Stimulated activated CD4-positive, alpha-beta T cell treated with anti-CD3 and anti-CD28 coated beads, Interleukin-15, amount 100 ng/mL, for 24 hours (primary cell): ENCODE results near the gene FAM13A.

Experiments
- DNase-seq: peaks from one replicate; pipeline ENCODE4 v3.0.0-alpha.2; 2020

The FAM13A gene

DNA sequence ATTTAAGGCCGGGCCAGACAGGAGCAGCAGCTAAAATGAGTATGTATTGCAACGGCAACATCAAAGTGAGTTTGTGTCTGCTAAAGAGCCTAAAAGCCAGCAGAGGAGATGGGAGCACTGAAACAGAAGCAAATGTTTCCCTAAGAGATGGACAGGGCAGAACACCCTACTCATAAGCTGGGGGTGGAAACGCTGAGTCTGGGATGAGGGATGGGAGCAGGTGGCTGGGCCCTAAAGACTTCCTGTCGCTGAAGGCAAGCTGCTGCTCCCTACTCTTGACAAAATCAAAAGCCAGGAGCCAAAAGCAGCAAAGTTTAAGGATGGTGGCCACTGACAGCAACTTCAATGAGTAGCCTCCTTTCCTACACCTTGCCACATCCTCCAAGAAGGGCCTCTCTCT is 318.8 kb downstream of the FAM13A start:
- DNase-seq = no peak

GRCh38 chr4:88737307-88737941 is 319.6 kb downstream of the FAM13A start:
- DNase-seq = peak; percentile 18

GRCh38 chr4:88736264-88736663 is 320.7 kb downstream of the FAM13A start:
- DNase-seq = no peak

- no peak for DNase-seq
Measured at GRCh38 chr4:88735564-88735963, 321.4 kb downstream of the FAM13A start.

- no peak for DNase-seq
Measured at GRCh38 chr4:88734403-88734949, 322.5 kb downstream of the FAM13A start.

- DNase-seq = no peak
Measured at GRCh38 chr4:88732714-88733368, 324.1 kb downstream of the FAM13A start.

DNA sequence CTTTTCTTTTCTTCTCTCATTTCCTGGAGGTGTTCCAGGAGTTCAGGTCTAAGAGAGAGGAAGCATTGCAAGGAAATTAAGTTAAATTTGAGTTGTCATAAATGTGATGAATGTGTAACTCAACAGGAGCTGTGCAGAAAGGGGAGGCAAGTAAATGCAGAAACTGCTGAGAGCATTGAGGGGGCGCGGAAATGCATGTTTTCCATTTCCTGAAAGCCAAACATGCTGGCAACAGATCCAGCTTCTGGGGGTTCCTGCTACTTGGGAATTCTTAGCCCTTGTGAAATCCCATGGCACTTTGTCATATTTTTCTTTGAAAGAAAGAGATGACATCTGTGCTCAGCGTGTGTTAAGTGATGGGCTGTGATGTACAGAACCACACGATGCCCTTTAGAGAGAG is 325.6 kb downstream of the FAM13A start:
- DNase-seq = no peak

- no peak for DNase-seq
Measured at GRCh38 chr4:88730811-88731210, 326.2 kb downstream of the FAM13A start.

DNA sequence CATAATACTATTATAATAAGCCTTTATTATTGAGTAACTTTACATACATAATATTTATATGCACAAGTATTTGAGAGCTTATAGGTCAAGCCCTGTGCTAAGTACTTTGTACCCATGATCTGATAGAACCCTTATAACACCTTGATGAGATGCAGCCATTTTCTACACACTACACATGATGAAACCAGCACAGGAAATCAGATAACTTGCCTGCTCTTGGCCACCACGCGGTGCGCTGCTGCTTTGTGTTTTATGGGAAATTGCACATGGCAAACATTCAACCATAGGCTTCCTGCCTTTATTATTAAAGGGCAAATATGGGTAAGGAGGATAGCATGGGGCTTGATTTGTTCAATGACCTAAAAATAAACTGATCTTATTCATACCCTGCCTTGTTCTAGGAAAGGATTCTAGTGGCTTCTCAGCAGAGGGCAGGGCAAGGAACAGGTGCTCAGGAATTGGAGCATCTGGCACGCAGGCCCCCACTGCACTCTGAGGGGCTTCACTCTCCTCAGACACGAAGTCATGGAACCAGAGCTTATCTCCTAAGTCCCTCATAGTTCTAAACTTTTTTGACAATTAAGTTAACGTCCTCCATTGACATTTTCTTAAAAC is 327.7 kb downstream of the FAM13A start:
- DNase-seq = no peak

- DNase-seq = no peak
Measured at GRCh38 chr4:88728146-88728545, 328.8 kb downstream of the FAM13A start.

- DNase-seq = no peak
Measured at GRCh38 chr4:88725986-88726385, 331.0 kb downstream of the FAM13A start.

GRCh38 chr4:88725143-88725542 is 331.8 kb downstream of the FAM13A start:
- DNase-seq = no peak

- no peak for DNase-seq
Measured at GRCh38 chr4:88724406-88724805, 332.6 kb downstream of the FAM13A start.

- DNase-seq = no peak
Measured at GRCh38 chr4:88722828-88723227, 334.2 kb downstream of the FAM13A start.

DNA sequence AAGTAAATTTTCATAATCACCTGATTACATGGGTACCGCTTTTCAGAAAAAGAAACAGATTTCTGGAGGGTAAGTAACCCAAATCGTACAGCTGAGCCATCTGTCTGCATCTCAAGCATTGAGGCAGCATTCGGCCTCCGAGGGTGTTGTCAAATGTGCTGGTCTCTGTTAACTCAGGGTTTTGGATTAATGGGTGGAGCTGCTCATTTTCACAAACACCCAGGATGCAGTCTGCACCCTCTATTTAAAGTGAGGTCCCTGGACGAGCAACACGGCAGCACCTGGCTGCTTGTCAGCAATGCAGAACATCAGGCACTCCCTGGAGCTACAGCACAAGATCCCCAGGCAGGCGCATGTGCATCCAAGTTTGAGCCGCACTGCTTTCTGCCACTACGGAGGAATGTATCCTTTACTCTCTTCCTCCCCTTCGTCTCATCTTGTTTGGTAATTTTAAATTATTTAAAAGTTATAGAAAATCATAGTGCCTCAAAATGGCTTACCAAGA is 334.7 kb downstream of the FAM13A start:
- no peak for DNase-seq

GRCh38 chr4:88720451-88721428 is 336.2 kb downstream of the FAM13A start:
- no peak for DNase-seq

DNA sequence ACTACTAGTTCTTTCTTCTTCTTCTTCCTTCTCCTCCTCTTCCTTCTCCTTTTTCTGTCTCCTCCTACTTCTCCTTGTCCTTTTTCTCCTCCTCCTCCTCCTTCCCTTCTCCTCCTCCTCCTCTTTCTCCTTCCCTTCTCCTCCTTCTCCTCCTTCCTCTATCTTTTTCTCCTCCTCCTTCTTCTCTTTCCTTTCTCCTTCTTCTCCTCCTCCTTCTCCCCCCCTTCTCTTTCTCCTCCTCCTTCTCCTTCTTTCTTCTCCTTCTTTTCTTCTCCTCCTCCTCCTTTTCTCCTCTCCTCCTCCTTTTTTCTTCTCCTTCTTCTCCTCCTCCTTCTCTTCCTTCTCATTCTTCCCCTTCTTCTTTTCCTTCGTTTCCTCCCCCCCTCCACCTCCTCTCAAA is 337.6 kb downstream of the FAM13A start:
- no peak for DNase-seq

DNA sequence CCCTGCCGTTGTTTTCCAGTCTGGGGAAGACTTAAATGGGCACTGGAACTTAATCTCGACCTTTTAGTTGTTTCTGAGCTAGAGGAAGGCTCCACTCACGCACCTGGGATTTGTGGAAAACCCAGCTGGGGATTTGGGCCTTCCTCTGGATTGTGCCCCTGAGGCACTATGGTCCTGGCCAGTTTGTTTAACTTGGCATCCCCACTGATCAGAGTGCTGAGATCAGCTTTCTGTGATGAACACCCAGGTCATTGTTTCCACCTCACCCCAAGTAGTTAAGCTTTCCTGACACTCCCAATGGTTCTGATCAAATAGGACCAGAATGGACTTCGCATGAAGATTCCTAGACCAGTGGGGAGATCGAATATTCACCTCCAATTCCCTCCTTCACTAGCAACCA is 338.9 kb downstream of the FAM13A start:
- no peak for DNase-seq

DNA sequence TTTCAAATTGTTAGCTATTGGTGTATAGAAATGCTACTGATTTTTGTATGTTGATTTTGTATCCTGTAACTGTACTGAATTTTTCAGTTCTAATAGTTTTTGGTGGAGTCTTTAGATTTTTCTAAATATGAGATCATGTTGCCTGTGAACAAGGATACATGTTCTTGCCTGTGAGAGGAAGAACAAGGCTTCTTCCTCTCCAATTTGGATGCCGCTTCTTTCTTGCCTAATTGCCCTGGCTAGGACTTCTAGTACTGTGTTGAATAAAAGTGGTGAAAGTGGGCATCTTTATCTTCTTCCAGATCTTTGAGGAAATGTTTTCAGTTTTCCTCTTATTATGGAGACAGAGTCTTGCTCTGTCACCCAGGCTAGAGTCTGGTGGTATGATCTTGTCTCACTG is 343.2 kb downstream of the FAM13A start:
- no peak for DNase-seq

DNA sequence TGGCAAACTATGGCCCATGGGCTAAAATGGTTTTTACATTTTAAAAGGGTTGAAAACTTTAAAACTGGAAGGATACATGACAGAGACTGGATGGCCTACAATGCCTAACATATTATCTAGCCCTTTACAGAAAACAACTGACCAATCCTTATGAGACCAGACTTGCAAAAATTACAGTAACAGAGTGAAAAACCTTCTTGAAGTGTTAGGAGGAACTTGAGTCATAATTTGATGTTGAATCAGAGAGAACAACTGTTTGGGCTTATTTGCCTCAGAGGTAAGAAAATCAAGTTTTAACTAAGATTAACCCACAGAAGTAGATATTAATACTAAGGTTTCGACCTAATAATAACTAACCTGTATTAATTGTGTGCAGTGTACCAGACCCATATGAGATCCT is 347.0 kb downstream of the FAM13A start:
- no peak for DNase-seq

DNA sequence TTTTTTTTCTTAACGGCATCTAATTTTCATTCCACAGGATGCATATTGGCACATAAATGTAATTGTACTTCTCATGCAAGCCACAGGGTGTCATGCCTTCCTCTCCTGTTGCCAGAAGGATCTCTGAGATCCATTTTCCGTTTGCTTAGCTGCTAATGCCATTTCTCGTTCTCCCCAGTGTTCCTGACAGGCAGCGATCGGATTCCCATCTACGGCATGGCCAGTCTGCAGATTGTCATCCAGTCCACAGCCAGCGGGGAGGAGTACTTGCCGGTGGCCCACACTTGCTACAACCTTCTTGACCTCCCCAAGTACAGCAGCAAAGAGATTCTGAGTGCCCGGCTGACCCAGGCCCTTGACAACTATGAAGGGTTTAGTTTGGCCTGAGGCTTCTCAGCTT is 350.4 kb downstream of the FAM13A start:
- DNase-seq = no peak

DNA sequence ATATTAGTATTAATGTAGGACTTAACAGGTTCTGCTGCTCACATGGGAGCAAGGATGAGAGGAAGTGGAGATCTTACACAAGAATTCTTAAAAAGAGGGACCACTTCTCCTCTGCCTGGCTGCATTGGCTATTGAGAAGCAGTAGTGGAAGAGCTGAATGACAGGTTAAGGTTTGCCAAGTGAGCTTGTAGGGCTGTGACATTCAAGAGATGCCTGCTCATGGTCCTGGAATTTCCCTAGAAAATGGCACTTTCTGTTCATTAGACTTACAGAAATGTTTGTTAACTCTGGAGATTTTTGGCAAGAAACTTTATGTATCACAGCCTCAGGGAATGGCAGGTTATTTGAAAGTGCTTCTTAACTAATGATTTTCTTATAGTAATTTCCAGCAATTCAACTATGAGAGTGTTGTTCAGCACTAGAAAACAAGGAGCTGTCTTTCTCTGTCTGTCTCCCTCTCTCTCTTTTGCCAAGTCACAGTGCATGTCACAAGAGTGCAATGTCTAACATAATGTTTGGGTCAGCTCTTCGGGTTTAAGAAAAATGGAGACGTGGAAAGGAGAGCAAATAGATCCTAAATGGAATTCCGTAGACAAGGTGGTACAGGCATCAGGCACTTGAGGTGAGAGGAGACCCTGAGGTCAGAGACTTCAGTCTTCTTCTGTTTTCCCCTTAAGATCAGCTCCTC is 351.0 kb downstream of the FAM13A start:
- DNase-seq = no peak
